Gastroesophageal sphincter (tissue), 3 donors: ENCODE results near the gene KDM2B.

ENCODE experiments used
- POLR2A ChIP-seq, 2 donors: fragments of 450-650 bp; IDR thresholded peaks; one replicate each; pipeline ENCODE4 v1.6.1; 2017; ENCODE audit warnings: antibody characterized with exemption in 2 of 2, mild to moderate bottlenecking in 2 of 2, moderate library complexity in 1 of 2
- TF ChIP-seq, protein P1 (sequence below), 4 experiments: fragments of 200-600 bp in 2 of 4; fragments of 450-650 bp in 2 of 4; sonication (generic) in 1 of 4; IDR thresholded peaks; one replicate each; pipeline ENCODE4 v1.5.1; 2017 to 2019; ENCODE audit warnings: antibody characterized with exemption in 4 of 4, mild to moderate bottlenecking in 2 of 4, moderate library complexity in 2 of 4

DNA sequence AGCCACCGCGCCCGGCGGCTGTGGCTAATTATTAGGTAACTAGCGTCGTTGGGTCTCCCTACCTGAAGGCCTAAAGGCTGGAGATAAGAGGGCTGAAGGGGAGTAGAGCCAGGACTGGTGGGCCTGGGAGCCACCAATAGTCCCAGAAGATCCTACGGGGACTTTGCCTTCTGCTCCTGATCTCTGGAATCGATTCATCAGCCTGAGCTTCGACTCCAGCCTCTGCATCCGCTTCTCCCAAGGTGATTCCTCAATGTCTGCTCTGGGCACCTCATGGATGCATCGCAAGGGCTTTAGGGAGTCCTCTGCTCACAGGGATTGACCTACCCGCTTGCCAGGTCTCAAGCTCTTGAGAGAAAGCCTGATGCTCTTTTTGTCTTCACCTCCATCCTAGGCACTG lies 14.7 kb upstream of the KDM2B start:
- TF ChIP-seq, protein P1, sequence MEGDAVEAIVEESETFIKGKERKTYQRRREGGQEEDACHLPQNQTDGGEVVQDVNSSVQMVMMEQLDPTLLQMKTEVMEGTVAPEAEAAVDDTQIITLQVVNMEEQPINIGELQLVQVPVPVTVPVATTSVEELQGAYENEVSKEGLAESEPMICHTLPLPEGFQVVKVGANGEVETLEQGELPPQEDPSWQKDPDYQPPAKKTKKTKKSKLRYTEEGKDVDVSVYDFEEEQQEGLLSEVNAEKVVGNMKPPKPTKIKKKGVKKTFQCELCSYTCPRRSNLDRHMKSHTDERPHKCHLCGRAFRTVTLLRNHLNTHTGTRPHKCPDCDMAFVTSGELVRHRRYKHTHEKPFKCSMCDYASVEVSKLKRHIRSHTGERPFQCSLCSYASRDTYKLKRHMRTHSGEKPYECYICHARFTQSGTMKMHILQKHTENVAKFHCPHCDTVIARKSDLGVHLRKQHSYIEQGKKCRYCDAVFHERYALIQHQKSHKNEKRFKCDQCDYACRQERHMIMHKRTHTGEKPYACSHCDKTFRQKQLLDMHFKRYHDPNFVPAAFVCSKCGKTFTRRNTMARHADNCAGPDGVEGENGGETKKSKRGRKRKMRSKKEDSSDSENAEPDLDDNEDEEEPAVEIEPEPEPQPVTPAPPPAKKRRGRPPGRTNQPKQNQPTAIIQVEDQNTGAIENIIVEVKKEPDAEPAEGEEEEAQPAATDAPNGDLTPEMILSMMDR (IDR thresholded peaks at IDR 0.05) = no peak
- no peak for TF ChIP-seq POLR2A (IDR thresholded peaks at IDR 0.05)
